Erythroblast (primary cell): ENCODE results near the gene GLUL.

ENCODE experiments used
- DNase-seq, 2 experiments: peaks; one replicate each; lab custom pipeline; 2025; lab: John Stamatoyannopoulos, UW
- GATA1 ChIP-seq: IDR thresholded peaks from 2 replicates; pipeline ENCODE4 v1.6.1; 2011; ENCODE audit warnings: low read depth, mild to moderate bottlenecking, control low read depth, low read length, moderate library complexity
- POLR2A ChIP-seq: IDR thresholded peaks from 2 replicates; pipeline ENCODE4 v1.6.1; 2011; ENCODE audit warnings: mild to moderate bottlenecking, low read length

GLUL gene

DNA sequence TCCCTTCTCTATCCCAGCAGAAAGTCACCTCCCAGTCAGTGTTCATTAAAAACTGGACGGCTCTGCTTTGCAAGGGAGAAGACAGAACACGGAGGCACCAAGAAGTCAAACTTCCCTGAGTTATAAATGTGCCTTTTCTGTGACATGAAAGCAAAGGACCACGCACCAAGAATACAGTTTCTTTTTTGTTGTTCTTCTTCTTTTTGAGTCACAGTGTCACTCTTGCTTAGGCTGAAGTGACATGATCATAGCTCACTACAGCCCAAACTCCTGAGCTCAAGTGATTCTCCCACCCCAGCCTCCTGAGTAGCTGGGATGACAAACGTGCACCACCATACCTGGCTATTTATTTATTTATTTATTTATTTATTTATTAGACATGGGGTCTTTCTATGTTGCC is 22.7 kb downstream of the GLUL start:
- DNase-seq: no peak
- TF ChIP-seq POLR2A: no peak
- no peak for TF ChIP-seq GATA1

DNA sequence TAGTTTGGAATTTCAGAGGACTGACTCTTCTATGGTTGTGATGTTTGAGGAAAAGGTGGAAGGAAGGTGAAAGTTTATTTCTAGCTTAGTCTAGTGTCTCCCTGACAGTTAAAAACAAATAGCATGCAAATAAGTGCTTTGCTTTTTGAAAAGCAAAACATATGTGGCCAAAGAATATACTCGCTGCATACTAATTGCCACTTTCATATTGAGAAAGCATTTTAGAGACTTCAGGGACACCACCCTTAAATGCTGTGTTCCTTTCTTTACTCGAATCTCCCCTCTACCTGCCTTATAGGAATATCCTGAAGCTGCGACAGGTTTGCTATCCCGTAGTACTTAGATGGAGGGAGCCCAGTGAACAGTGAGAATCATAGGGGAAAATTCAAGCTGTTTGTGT is 23.2 kb downstream of the GLUL start:
- TF ChIP-seq GATA1 (no peak), POLR2A (no peak)
- DNase-seq: no peak

DNA sequence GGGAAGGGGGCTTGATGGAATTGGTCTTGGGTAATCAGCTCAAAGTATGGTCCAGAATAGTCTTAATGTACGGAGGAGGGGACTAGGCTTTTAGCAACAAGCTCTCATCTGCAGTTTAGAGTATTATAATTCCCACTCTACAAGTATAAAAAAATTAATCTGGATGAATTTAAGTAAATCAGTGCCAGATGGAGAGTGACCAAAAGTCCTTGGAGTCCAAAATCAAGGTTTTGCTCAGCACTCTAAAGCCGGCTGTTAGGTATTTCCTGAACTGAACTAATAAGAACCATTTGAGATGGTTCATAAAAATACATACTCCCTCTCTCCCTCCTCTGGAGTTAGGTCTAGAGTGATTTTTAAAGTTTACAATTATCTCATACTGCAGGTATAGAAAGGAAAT is 23.7 kb downstream of the GLUL start:
- DNase-seq: no peak
- TF ChIP-seq POLR2A (no peak), GATA1 (no peak)

DNA sequence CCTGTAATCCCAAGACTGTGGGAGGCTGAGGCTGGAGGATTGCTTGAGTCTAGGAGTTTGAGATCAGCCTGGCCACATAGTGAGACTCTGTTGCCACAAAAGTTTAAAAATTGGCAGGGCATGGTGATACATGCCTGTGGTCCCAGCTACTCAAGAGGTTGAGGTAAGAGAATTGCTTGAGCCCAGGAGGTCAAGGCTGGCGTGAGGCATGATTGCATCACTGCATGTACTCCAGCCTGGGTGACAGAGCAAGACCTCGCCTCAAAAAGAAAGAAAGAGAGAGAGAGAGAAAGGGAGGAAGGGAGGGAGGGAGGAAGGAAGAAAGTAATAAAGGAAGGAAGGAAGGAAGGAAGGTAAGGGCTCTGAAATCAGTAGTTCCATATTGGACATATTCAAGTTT is 25.0 kb downstream of the GLUL start:
- DNase-seq: no peak
- TF ChIP-seq GATA1 (no peak), POLR2A (no peak)

DNA sequence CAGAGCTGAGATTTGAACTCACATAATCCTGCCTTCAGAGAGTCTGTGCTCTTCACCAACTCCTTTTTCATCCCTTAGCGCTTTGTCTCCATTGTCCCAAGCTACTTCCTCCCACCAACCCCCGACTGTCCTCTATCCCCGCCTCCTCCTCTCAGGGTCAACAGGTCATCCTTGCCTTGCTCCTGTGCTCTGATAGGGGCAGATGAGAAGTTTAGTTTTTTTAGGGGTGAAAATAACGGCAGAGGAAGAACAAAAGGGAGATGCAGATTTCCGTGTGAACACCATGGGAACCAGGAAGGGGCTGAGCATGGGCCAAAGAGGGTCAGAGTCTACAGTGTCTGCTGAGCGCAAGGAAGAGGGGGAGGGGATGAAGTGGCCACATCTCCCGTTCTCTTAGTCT is 31.9 kb downstream of the GLUL start:
- DNase-seq: no peak
- no peak for TF ChIP-seq POLR2A
- no peak for TF ChIP-seq GATA1

DNA sequence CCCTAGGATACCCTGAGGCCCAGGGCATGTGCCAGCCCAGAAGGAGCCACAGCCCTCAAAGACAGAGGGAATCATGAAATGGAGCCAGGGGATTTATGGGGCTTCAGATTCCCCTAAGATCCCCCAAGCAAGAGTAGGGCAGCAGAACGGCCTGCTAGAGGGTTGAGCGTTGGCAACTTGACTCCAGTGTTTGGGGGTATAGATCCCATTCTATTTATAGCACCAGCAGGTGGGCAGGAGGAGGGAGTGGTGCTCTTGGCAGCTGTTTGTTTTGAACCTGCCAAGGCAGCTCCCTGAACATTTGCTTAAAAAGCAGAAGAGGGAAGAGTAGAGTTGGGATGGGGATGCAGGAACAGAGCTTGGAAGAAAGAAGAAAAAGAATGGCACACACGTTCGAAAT is 33.7 kb downstream of the GLUL start:
- TF ChIP-seq GATA1: no peak
- no peak for TF ChIP-seq POLR2A
- no peak for DNase-seq

DNA sequence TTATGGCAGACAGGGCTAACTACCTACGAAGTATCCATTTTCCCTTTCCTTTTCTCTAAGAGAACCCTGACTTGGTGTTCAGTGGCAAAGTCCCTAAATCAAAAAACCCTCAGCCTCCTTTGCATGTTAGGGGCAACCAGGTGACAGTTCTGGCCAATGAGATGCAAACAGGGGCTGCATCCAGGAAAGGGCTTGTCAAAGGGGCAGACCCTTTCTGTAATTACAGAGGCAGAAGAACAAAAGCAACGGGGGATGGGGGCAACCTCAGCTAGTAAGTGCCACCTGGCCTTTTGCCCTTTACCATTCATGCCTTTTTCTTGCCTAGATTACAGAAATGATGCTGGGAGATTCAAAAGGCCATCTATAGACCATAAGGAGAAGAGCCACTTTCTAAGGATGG is 34.4 kb downstream of the GLUL start:
- no peak for DNase-seq
- TF ChIP-seq POLR2A: no peak
- TF ChIP-seq GATA1: no peak

DNA sequence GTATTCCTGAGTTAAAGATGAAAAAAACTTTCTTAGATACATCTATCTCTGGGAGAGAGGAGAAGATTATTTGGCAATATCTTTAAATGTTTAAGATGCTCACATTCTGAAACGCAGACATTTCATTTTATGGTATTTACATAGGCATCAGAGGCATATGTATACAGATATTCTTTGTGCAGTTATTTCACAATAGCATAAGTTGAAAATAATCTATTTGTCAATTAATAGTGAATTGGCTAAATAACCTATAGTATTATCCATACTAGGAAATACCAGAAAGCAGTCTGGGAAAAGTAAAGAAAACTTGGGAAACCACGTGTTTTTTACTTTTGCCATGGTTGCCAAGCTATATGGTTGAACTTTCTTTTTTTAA is 35.9 kb downstream of the GLUL start:
- TF ChIP-seq GATA1: no peak
- TF ChIP-seq POLR2A: no peak
- no peak for DNase-seq

DNA sequence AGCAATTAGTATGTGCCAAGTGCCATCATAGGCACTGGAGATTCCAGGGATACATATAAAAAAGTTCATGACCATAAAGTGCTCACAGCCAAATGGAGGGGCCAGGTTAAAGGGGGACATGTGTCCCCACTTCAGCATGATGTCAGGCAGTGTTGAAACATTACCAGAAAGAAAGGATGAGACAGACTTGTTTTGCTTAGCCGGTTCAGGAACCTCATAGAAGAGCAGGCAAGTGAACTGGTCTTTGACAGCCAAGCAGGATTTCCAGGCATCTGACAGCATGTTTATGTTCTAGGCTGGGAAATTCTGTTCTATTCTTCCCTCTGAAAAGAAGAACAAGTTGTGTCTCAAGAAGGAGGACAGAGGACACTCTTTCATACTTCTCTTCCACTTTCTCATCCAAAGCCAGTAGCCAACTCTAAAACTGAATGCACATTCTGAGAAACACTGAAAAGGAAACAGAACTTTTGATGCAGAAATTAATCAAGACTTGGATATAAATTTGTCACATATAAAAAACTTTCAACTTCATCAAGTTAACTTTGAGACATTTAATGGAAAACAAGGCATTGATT is 39.7 kb downstream of the GLUL start:
- TF ChIP-seq GATA1: no peak
- TF ChIP-seq POLR2A: no peak
- DNase-seq: no peak

DNA sequence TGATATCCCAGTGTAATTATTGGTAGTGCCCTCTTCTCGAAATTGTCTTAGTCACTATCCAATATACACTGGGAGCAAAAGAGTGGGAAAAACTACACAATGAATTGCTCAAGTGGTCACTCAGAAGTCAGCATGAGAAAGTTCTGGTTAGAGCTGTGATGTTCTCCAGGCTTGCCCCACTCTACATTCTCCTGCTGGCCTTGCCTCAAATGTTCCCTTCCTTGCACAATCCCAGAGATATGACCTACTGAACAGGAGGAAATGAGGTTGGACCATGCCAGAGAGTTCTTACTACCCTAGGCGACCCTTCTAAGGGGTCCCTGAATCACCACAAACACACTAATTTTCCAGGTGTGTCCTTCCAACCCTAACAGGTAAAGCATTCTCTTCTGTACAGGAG is 40.8 kb downstream of the GLUL start:
- no peak for DNase-seq

DNA sequence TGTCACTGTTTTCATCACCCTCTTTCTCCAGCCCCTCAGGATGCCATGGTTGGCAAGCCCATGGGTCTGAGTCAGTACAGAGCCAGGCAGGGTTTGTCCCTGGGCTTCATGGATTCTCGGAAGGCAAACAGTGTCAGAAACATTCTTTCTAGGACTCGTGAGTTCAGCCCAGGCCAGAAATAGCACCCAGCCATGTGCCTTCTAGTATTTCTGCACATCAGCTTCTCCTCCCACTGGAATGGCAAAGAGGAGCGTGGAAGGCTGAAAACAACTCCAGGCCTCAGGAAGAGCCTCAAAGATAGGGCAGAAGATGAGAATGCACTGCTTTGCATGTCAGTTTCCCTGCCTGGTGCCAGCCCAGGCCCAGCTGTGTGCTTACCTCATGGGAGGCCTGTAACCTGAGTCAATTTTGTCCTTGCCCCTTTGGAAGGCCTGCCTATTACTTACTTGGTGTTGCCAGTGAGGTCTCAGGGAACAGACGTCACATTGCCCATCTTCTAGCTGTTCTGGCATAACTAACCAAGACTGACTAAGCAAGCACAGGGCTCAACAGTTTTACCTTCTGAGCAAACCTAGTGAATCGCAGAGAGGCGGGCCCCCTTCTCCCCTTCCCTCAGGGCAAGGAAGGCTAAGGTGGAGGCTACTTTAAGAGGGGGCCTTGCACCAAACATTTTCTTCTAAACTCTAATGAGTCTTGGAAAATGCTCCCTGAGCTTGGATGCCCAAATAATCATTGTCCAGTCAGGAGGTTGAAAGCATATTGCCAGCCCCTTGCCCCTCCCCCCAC is 42.4 kb downstream of the GLUL start:
- DNase-seq: no peak
- no peak for TF ChIP-seq POLR2A
- TF ChIP-seq GATA1: no peak

More for the DNA sequence above, 40.8 kb downstream of the GLUL start:
- TF ChIP-seq GATA1 (no peak), POLR2A (no peak)

DNA sequence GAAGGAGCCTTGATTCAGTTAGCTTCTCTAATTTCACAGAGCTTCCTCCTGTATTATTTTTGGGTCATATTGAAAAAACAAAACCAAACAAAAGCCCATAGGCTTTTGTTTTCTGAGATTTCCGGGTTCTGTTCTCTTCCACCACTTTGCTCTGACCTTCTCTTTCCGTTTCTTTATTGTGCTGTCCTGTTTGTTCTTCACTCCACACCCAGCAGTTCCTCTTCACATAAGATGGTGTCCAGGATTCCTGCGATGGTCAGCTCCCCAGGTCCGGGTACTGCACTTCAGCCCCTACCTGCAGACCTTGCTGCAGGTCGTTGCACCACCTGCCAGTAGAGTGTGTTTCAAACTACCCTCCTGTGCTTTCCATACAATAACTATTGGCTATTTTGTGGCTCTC is 44.6 kb downstream of the GLUL start:
- TF ChIP-seq POLR2A: no peak
- no peak for TF ChIP-seq GATA1
- no peak for DNase-seq

DNA sequence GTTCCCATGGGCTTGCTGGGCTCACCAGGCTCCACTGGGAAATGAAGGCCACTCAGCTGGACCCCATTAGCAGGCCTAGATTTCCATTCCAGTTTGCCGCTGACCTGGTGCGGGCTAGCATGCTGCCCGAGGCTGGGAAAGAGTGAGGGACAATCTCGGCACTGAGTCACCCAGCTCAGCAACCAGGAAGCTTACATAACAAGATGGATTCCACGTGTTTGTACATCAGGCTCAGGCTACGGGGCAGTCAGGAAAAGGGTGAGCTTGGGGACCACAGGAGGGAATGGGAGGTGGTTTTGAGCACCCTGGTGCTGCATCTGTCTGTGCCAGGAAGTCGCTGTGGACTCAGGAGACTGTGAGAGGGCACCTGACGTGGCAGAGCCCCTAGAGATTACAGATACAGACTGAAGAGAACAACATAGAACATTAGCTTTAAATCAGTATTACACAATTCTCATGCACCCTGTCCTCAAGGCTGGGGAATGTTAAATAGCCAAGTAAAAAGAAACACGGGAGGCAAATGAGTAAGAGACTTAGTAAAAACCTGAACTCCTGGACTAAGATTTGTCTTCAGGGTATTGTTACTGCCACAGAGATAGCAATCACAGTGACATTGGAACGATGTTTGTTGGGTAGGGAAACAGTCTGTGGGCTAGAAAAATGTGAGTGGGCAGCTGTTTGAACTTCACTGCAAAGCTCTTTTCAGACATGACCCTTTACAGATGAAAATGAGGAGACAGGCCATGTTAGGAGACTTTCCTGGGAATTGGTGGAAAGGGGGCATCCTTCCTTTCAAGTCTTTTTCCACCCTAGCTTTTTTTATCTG is 51.1 kb downstream of the GLUL start:
- TF ChIP-seq GATA1 (no peak), POLR2A (no peak)
- DNase-seq: no peak

DNA sequence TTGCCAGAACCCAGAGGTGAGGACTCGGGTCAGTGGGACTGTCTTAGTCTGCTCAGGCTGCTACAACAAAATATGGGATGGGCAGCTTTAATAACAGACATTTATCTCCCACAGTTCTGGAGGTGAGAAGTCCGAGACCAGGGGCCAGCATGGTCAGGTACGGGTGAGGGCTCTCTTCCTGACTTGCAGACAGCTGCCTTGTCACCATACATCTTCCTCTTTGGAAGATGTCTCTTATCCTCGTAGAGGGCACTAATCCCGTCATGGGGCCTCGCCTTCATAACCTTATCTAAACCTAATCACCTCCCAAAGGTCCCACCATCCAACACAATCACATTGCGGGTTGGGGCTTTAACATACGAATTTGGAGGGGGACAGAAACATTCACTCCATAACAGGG is 51.9 kb downstream of the GLUL start:
- TF ChIP-seq GATA1 (no peak), POLR2A (no peak)
- no peak for DNase-seq
